Measurements from ENCODE around the gene AURKA.

Gene AURKA

GRCh38 chr20:56324806-56325205 lies 67.2 kb downstream of the AURKA start:
- Histone ChIP-seq H3K27me3 (ENCODE audit: insufficient read depth, poor library complexity, severe bottlenecking) (peaks cover 16% of the 10 kb centered on the region), H3K4me1 (ENCODE audit: insufficient read depth, poor library complexity, severe bottlenecking) (no peaks in the 10 kb centered on the region), H3K36me3 (ENCODE audit: low read depth) (no peaks in the 10 kb centered on the region), H3K4me3 (ENCODE audit: severe bottlenecking) (no peak overlapping the region), H3K9me3 (ENCODE audit: severe bottlenecking) (no peaks in the 10 kb centered on the region), H3K27ac (ENCODE audit: poor library complexity, severe bottlenecking) (no peak overlapping the region)
- TF ChIP-seq CTCF (IDR thresholded peaks at IDR 0.05; ENCODE audit: poor library complexity, severe bottlenecking) = no peak
- DNase-seq (ENCODE audit: low spot score) = no peak
- ATAC-seq (ENCODE audit: low read depth) = no peak

- ATAC-seq (ENCODE audit: low read depth) (no peak; the same call in 2 of the 3 replicates), DNase-seq (ENCODE audit: low spot score) (no peak)
- no peaks in the 10 kb centered on the region for H3K4me1 ChIP-seq (ENCODE audit: insufficient read depth, poor library complexity, severe bottlenecking)
- H3K27me3 ChIP-seq (ENCODE audit: insufficient read depth, poor library complexity, severe bottlenecking) = peaks cover 16% of the 10 kb centered on the region
- no peak overlapping the region for H3K27ac ChIP-seq (ENCODE audit: poor library complexity, severe bottlenecking)
- H3K9me3 ChIP-seq (ENCODE audit: severe bottlenecking) = no peaks in the 10 kb centered on the region
- no peak for TF ChIP-seq CTCF (IDR thresholded peaks at IDR 0.05; ENCODE audit: poor library complexity, severe bottlenecking)
- no peak overlapping the region for H3K4me3 ChIP-seq (ENCODE audit: severe bottlenecking)
- no peaks in the 10 kb centered on the region for H3K36me3 ChIP-seq (ENCODE audit: low read depth)
These were observed 68.4 kb downstream of the AURKA start for GRCh38 chr20:56323656-56324055.

GRCh38 chr20:56323206-56323605 lies 68.8 kb downstream of the AURKA start:
- no peak overlapping the region for H3K4me3 ChIP-seq (ENCODE audit: severe bottlenecking)
- H3K27ac ChIP-seq (ENCODE audit: poor library complexity, severe bottlenecking) = no peak overlapping the region
- ATAC-seq (ENCODE audit: low read depth) (no peak), DNase-seq (ENCODE audit: low spot score) (no peak)
- H3K9me3 ChIP-seq (ENCODE audit: severe bottlenecking) = no peaks in the 10 kb centered on the region
- no peak for TF ChIP-seq CTCF (IDR thresholded peaks at IDR 0.05; ENCODE audit: poor library complexity, severe bottlenecking)
- no peaks in the 10 kb centered on the region for H3K4me1 ChIP-seq (ENCODE audit: insufficient read depth, poor library complexity, severe bottlenecking)
- no peaks in the 10 kb centered on the region for H3K36me3 ChIP-seq (ENCODE audit: low read depth)
- H3K27me3 ChIP-seq (ENCODE audit: insufficient read depth, poor library complexity, severe bottlenecking) = peaks cover 16% of the 10 kb centered on the region

GRCh38 chr20:56322681-56323080 lies 69.3 kb downstream of the AURKA start:
- DNase-seq (ENCODE audit: low spot score) (no peak), ATAC-seq (ENCODE audit: low read depth) (no peak)
- H3K27me3 ChIP-seq (ENCODE audit: insufficient read depth, poor library complexity, severe bottlenecking) = peaks cover 16% of the 10 kb centered on the region

More at GRCh38 chr20:56322681-56323080, 69.3 kb downstream of the AURKA start:
- H3K4me1 ChIP-seq (ENCODE audit: insufficient read depth, poor library complexity, severe bottlenecking) = no peaks in the 10 kb centered on the region
- H3K4me3 ChIP-seq (ENCODE audit: severe bottlenecking) = no peak overlapping the region
- no peak overlapping the region for H3K27ac ChIP-seq (ENCODE audit: poor library complexity, severe bottlenecking)
- no peaks in the 10 kb centered on the region for H3K36me3 ChIP-seq (ENCODE audit: low read depth)
- no peaks in the 10 kb centered on the region for H3K9me3 ChIP-seq (ENCODE audit: severe bottlenecking)
- TF ChIP-seq CTCF (IDR thresholded peaks at IDR 0.05; ENCODE audit: poor library complexity, severe bottlenecking) = no peak

Data from RWPE2 (cell line).